Activated naive CD8-positive, alpha-beta T cell treated with anti-CD3 and anti-CD28 coated beads for 36 hours (primary cell): ENCODE measurements around the gene GNL3. TPM values are rescaled to one million over a fixed set of nuclear protein-coding genes. Genes with fewer than 3 reads are reported as not detected.
"Not testable (repeated sequence)": the region's sequence is repeated elsewhere in the genome, so short reads cannot be mapped to it uniquely, and the experiment has no call there.

Experiments used
- DNase-seq: peaks from one replicate; pipeline ENCODE4 v3.0.0; 2021
- H3K27ac Mint-ChIP-seq: one replicate; pipeline ENCODE4 v1.8.0; 2022; ENCODE audit warnings: mild to moderate bottlenecking, moderate library complexity, mixed read lengths
- H3K27me3 Mint-ChIP-seq: one replicate; pipeline ENCODE4 v1.8.0; 2022; ENCODE audit warnings: mild to moderate bottlenecking, mixed read lengths
- H3K36me3 Mint-ChIP-seq: one replicate; pipeline ENCODE4 v1.8.0; 2021; ENCODE audit warnings: mild to moderate bottlenecking, mixed read lengths
- H3K4me1 Mint-ChIP-seq: one replicate; pipeline ENCODE4 v1.8.0; 2021; ENCODE audit warnings: mixed read lengths
- H3K4me3 Mint-ChIP-seq: one replicate; pipeline ENCODE4 v1.8.0; 2022; ENCODE audit warnings: mild to moderate bottlenecking, moderate library complexity, mixed read lengths
- H3K9me3 Mint-ChIP-seq: one replicate; pipeline ENCODE4 v1.8.0; 2022; ENCODE audit warnings: mixed read lengths
- total RNA-seq, 2 experiments: library from RNA; stranded (reverse); gene quantifications; one replicate each; pipeline ENCODE4 v1.2.3, GENCODE V29; 2021

Gene GNL3
- 100 to 1,000 TPM; 245 to 246 TPM for total RNA-seq

GRCh38 chr3:52685709-52686691 lies at the start of gene GNL3, which contains the start of gene PBRM1:
TSS of gene GNL3 (plus strand) at chr3:52686032. CDS start at chr3:52686093, 61 bp downstream.
TSS of gene PBRM1 (minus strand) at chr3:52685913.
- H3K9me3 Mint-ChIP-seq = no peaks in the 10 kb centered on the region
- H3K4me1 Mint-ChIP-seq = peaks cover 69% of the 10 kb centered on the region
- no peaks in the 10 kb centered on the region for H3K27me3 Mint-ChIP-seq
- peaks cover 63% of the 10 kb centered on the region for H3K36me3 Mint-ChIP-seq
- peak within 1 kb of the TSS; percentile 94 for H3K4me3 Mint-ChIP-seq
- peak within 1 kb of the TSS; percentile 95 for H3K27ac Mint-ChIP-seq
- DNase-seq = peak; percentile 96

- H3K27ac Mint-ChIP-seq = no peak overlapping the region
- H3K27me3 Mint-ChIP-seq = no peaks in the 10 kb centered on the region
- no peaks in the 10 kb centered on the region for H3K4me1 Mint-ChIP-seq
- H3K4me3 Mint-ChIP-seq = no peak overlapping the region
- no peaks in the 10 kb centered on the region for H3K9me3 Mint-ChIP-seq
- H3K36me3 Mint-ChIP-seq = peaks cover 19% of the 10 kb centered on the region
- DNase-seq = no peak
Observed at GRCh38 chr3:52636673-52637072, 49.2 kb upstream of the GNL3 start.

GRCh38 chr3:52645549-52645948 lies 40.3 kb upstream of the GNL3 start:
- Mint-ChIP-seq H3K27ac (no peak overlapping the region), H3K36me3 (peaks cover 36% of the 10 kb centered on the region), H3K9me3 (no peaks in the 10 kb centered on the region), H3K4me3 (no peak overlapping the region), H3K4me1 (peaks cover 2% of the 10 kb centered on the region), H3K27me3 (no peaks in the 10 kb centered on the region)
- DNase-seq = no peak

- no peak overlapping the region for H3K4me3 Mint-ChIP-seq
- H3K4me1 Mint-ChIP-seq = peaks cover 2% of the 10 kb centered on the region
- H3K27ac Mint-ChIP-seq = peak overlapping the region; percentile 13
- H3K9me3 Mint-ChIP-seq = no peaks in the 10 kb centered on the region
- H3K36me3 Mint-ChIP-seq = peaks cover 34% of the 10 kb centered on the region
- no peaks in the 10 kb centered on the region for H3K27me3 Mint-ChIP-seq
- no peak for DNase-seq
Observed at GRCh38 chr3:52649461-52650210, 36.2 kb upstream of the GNL3 start.

GRCh38 chr3:52650439-52650838 lies 35.4 kb upstream of the GNL3 start:
- Mint-ChIP-seq H3K4me3 (no peak overlapping the region), H3K27me3 (no peaks in the 10 kb centered on the region), H3K9me3 (no peaks in the 10 kb centered on the region), H3K36me3 (peaks cover 32% of the 10 kb centered on the region), H3K4me1 (peaks cover 2% of the 10 kb centered on the region), H3K27ac (no peak overlapping the region)
- DNase-seq = no peak

GRCh38 chr3:52651592-52651991 lies 34.2 kb upstream of the GNL3 start:
- peaks cover 4% of the 10 kb centered on the region for H3K4me1 Mint-ChIP-seq
- no peak for DNase-seq
- H3K4me3 Mint-ChIP-seq = no peak overlapping the region
- no peaks in the 10 kb centered on the region for H3K9me3 Mint-ChIP-seq
- peaks cover 31% of the 10 kb centered on the region for H3K36me3 Mint-ChIP-seq
- H3K27ac Mint-ChIP-seq = no peak overlapping the region
- no peaks in the 10 kb centered on the region for H3K27me3 Mint-ChIP-seq

GRCh38 chr3:52655895-52656294 lies 29.9 kb upstream of the GNL3 start:
- H3K27ac Mint-ChIP-seq = no peak overlapping the region
- no peak overlapping the region for H3K4me3 Mint-ChIP-seq
- H3K27me3 Mint-ChIP-seq = no peaks in the 10 kb centered on the region
- peaks cover 3% of the 10 kb centered on the region for H3K4me1 Mint-ChIP-seq
- H3K36me3 Mint-ChIP-seq = peaks cover 14% of the 10 kb centered on the region
- no peaks in the 10 kb centered on the region for H3K9me3 Mint-ChIP-seq
- no peak for DNase-seq

GRCh38 chr3:52660046-52660445 lies 25.8 kb upstream of the GNL3 start:
- Mint-ChIP-seq H3K4me1 (peaks cover 3% of the 10 kb centered on the region), H3K4me3 (no peak overlapping the region), H3K27ac (no peak overlapping the region), H3K27me3 (no peaks in the 10 kb centered on the region), H3K36me3 (peaks cover 23% of the 10 kb centered on the region), H3K9me3 (no peaks in the 10 kb centered on the region)
- no peak for DNase-seq

- H3K9me3 Mint-ChIP-seq = no peaks in the 10 kb centered on the region
- DNase-seq = no peak
- no peak overlapping the region for H3K27ac Mint-ChIP-seq
- no peaks in the 10 kb centered on the region for H3K4me1 Mint-ChIP-seq
- H3K27me3 Mint-ChIP-seq = no peaks in the 10 kb centered on the region
- H3K36me3 Mint-ChIP-seq = peaks cover 20% of the 10 kb centered on the region
- H3K4me3 Mint-ChIP-seq = no peak overlapping the region
Observed at GRCh38 chr3:52663098-52663497, 22.7 kb upstream of the GNL3 start.

- no peaks in the 10 kb centered on the region for H3K9me3 Mint-ChIP-seq
- peaks cover 26% of the 10 kb centered on the region for H3K4me1 Mint-ChIP-seq
- peaks cover 25% of the 10 kb centered on the region for H3K36me3 Mint-ChIP-seq
- H3K27me3 Mint-ChIP-seq = no peaks in the 10 kb centered on the region
- peak overlapping the region; percentile 91 for H3K27ac Mint-ChIP-seq
- H3K4me3 Mint-ChIP-seq = peak overlapping the region; percentile 37
- DNase-seq = peak; percentile 53
Observed at GRCh38 chr3:52670621-52671521, 15.0 kb upstream of the GNL3 start.

- Mint-ChIP-seq H3K27me3 (no peaks in the 10 kb centered on the region), H3K27ac (peak overlapping the region; percentile 91), H3K4me1 (peaks cover 26% of the 10 kb centered on the region), H3K36me3 (peaks cover 29% of the 10 kb centered on the region), H3K4me3 (no peak overlapping the region), H3K9me3 (no peaks in the 10 kb centered on the region)
- DNase-seq = no peak
Observed at GRCh38 chr3:52671676-52672075, 14.2 kb upstream of the GNL3 start.

GRCh38 chr3:52676201-52676600 lies 9.6 kb upstream of the GNL3 start:
- H3K27me3 Mint-ChIP-seq, DNase-seq, H3K4me3 Mint-ChIP-seq, H3K27ac Mint-ChIP-seq, H3K9me3 Mint-ChIP-seq: not testable (repeated sequence)
- peaks cover 27% of the 10 kb centered on the region for H3K36me3 Mint-ChIP-seq
- H3K4me1 Mint-ChIP-seq = peaks cover 22% of the 10 kb centered on the region

GRCh38 chr3:52678265-52679198 lies 7.3 kb upstream of the GNL3 start:
- Mint-ChIP-seq H3K4me1 (peaks cover 29% of the 10 kb centered on the region), H3K9me3 (no peaks in the 10 kb centered on the region), H3K27me3 (no peaks in the 10 kb centered on the region), H3K36me3 (peaks cover 23% of the 10 kb centered on the region), H3K4me3 (no peak overlapping the region), H3K27ac (peak overlapping the region; percentile 28)
- no peak for DNase-seq

- peak overlapping the region; percentile 28 for H3K27ac Mint-ChIP-seq
- DNase-seq = no peak
- no peaks in the 10 kb centered on the region for H3K9me3 Mint-ChIP-seq
- H3K36me3 Mint-ChIP-seq = peaks cover 24% of the 10 kb centered on the region
- no peak overlapping the region for H3K4me3 Mint-ChIP-seq
- H3K4me1 Mint-ChIP-seq = peaks cover 36% of the 10 kb centered on the region
- no peaks in the 10 kb centered on the region for H3K27me3 Mint-ChIP-seq
Observed at GRCh38 chr3:52679199-52679538, 6.7 kb upstream of the GNL3 start.
